ENCODE measurements around the gene MTUS2. TPM values are rescaled to one million over a fixed set of nuclear protein-coding genes. Genes with fewer than 3 reads are reported as not detected.

The MTUS2 gene
- total and polyA plus RNA-seq, 10 of the 15 experiments (the other 5 are each of a cell fraction or from before 2014, with no cell fraction given) = under 0.01 to 0.05 (median 0.02) TPM; not detected in 6

- TF ChIP-seq ZNF687 (IDR thresholded peaks at IDR 0.05) (no peak), ATF3 (IDR thresholded peaks at IDR 0.05; ENCODE audit: borderline replicate concordance, extremely low read depth, low read depth, low read length) (no peak)
These were observed 283.1 kb downstream of the MTUS2 start (continued) for GRCh38 chr13:29103065-29103800.

GRCh38 chr13:29104461-29104860 lies 284.3 kb downstream of the MTUS2 start:
- ChIA-PET CTCF (no interaction called here), RAD21 (ENCODE audit: unreplicated experiment) (no interaction called here), POLR2A (no interaction called here), SMC1A (ENCODE audit: uncharacterized antibody, unreplicated experiment) (no interaction called here)
- H2AFZ ChIP-seq (ENCODE audit: control insufficient read depth, low read depth, low read length) = no peak overlapping the region
- WGBS (ENCODE audit: insufficient coverage, insufficient replicate concordance, low lambda C conversion rate, missing lambda C conversion rate) = 51% methylated on average over 8 of the region's 8 CpGs
- no peak overlapping the region for H3K4me2 ChIP-seq (ENCODE audit: control insufficient read depth, insufficient read depth)
- H3K27ac ChIP-seq (ENCODE audit: control insufficient read depth, insufficient read depth) = no peak overlapping the region
- no peak overlapping the region for H3K9ac ChIP-seq (ENCODE audit: control insufficient read depth, insufficient read depth, low read length)
- no TSS peak for BruUV-seq (replicated peaks)
- no peak for FAIRE-seq
- no peak for ATAC-seq
- no peaks in the 10 kb centered on the region for H3K9me3 ChIP-seq (replicated peaks; ENCODE audit: control insufficient read depth, insufficient read depth, low read length)
- no peak overlapping the region for H3K4me3 ChIP-seq
- intact Hi-C loops (cut with micrococcal nuclease; ENCODE audit: unreplicated experiment) = no loop called here
- no peaks in the 10 kb centered on the region for H3K27me3 ChIP-seq (replicated peaks in 1 of 2; ENCODE audit: control insufficient read depth in 2 of 2, insufficient read depth in 2 of 2, low read length in 1 of 2)
- in situ Hi-C loops (cut with MboI) = no loop called here
- no peaks in the 10 kb centered on the region for H3K36me3 ChIP-seq (ENCODE audit: control insufficient read depth in 2 of 2, insufficient read depth in 2 of 2, low read length in 1 of 2)
- DNase-seq (ENCODE audit: low read depth, low spot score) = no peak
- no peaks in the 10 kb centered on the region for H3K79me2 ChIP-seq (ENCODE audit: control insufficient read depth, insufficient read depth, low read length)
- no peaks in the 10 kb centered on the region for H4K20me1 ChIP-seq (ENCODE audit: control insufficient read depth, insufficient read depth)
- no peaks in the 10 kb centered on the region for H3K4me1 ChIP-seq (ENCODE audit: control insufficient read depth, insufficient read depth, low read length)
- TF ChIP-seq SRF (IDR thresholded peaks at IDR 0.05; ENCODE audit: low read depth in 2 of 2, low read length in 2 of 2) = no peak
- TF ChIP-seq PBX3 (IDR thresholded peaks at IDR 0.05; ENCODE audit: insufficient replicate concordance, low read depth, low read length) = no peak
- TF ChIP-seq ASH2L (IDR thresholded peaks at IDR 0.05; ENCODE audit: borderline replicate concordance, low read depth) = no peak
- no peak for TF ChIP-seq CBX3 (IDR thresholded peaks at IDR 0.05; ENCODE audit: borderline replicate concordance, low read depth)
- no peak for TF ChIP-seq GATAD2B (conservative IDR thresholded peaks at IDR 0.05; ENCODE audit: low read depth)
- TF ChIP-seq ZBTB33 (IDR thresholded peaks at IDR 0.05) = no peak
- TF ChIP-seq ZNF217 (IDR thresholded peaks at IDR 0.05) = no peak
- no peak for TF ChIP-seq RAD21 (IDR thresholded peaks at IDR 0.05; ENCODE audit: insufficient read depth, low read depth, low read length)
